Astrocyte of the spinal cord (primary cell): ENCODE data around the gene CNNM2.

Source experiments
- DNase-seq: peaks from one replicate; pipeline ENCODE4 v3.0.0; 2011; ENCODE audit warnings: low read depth, low spot score
- H3K4me3 ChIP-seq: 2 replicates; pipeline ENCODE4 v1.5.1; 2011; ENCODE audit warnings: low read depth, mild to moderate bottlenecking, low read length, moderate library complexity
- in situ Hi-C: cut with HindIII; loops from 2 replicates; pipeline ENCODE4 v1.10.0; 2017; ENCODE audit warnings: low sequenced_read_pairs
- TF ChIP-seq, protein P1 (sequence below): IDR thresholded peaks from 2 replicates; pipeline ENCODE4 v1.5.1; 2012; ENCODE audit warnings: low read depth, mild to moderate bottlenecking, low read length, inconsistent platforms

Gene CNNM2

GRCh38 chr10:103079946-103080345 lies 161.9 kb downstream of the CNNM2 start:
- TF ChIP-seq, protein P1, sequence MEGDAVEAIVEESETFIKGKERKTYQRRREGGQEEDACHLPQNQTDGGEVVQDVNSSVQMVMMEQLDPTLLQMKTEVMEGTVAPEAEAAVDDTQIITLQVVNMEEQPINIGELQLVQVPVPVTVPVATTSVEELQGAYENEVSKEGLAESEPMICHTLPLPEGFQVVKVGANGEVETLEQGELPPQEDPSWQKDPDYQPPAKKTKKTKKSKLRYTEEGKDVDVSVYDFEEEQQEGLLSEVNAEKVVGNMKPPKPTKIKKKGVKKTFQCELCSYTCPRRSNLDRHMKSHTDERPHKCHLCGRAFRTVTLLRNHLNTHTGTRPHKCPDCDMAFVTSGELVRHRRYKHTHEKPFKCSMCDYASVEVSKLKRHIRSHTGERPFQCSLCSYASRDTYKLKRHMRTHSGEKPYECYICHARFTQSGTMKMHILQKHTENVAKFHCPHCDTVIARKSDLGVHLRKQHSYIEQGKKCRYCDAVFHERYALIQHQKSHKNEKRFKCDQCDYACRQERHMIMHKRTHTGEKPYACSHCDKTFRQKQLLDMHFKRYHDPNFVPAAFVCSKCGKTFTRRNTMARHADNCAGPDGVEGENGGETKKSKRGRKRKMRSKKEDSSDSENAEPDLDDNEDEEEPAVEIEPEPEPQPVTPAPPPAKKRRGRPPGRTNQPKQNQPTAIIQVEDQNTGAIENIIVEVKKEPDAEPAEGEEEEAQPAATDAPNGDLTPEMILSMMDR, result no peak

DNA sequence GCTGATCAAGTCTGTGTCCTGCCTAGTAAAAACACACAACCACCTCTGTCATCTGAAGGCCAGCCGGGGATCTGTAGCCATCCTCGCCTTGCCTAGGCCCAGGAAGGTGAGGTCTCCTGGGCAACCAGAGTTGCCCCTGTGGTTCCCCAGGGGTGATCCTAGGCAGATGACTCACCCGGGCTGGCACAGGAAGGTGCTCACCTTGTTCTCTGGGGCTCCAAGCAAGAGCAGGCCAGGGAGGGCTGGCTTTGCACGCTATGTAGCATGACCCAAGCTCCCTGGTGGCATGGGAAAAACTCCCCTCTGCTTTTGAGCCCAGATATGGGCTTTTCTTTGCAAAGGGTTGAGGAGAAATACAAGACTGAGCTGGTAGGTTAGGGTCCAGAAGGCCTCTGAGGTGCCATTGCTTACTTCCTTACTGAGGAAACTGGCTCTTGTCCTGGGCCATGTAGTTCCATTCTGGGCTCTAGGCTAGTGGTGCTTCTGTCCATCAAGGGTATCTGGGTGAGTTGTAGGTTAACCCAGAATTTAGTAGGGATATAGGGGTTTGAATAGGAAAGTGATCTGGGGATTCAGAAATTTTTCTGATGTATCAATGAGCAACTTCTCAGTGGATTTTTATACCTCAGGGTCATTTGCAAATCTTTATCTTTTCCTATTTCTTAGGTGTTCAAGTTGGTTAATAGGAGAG lies 162.9 kb downstream of the CNNM2 start:
- no peak overlapping the region for H3K4me3 ChIP-seq
- TF ChIP-seq, protein P1, result no peak
- in situ Hi-C loops, result no loop called here
- DNase-seq, result no peak

More at GRCh38 chr10:103079946-103080345, 161.9 kb downstream of the CNNM2 start:
- no peak overlapping the region for H3K4me3 ChIP-seq
- DNase-seq, result no peak
- in situ Hi-C loops, result no loop called here

DNA sequence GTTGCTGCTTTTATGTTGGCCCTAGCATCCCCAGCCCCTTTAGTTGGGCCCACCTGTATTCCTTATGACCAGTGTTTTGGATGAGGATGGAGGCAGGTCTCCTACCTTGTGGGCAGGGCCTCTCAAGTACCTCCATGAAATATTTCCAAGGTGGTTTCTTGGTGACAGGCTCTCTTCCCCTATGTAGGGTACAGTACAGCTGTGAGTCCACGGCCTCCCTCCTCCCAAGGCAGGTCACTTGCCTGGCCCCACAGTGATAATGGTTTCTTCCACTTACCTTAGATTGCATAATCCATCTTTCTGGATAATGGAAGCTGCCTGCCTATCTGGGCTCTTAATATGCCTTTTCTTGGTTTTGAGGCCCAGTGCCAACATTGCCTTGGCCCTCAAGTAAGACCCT lies 164.6 kb downstream of the CNNM2 start:
- no peak overlapping the region for H3K4me3 ChIP-seq
- TF ChIP-seq, protein P1, result no peak
- in situ Hi-C loops, result no loop called here
- no peak for DNase-seq

DNA sequence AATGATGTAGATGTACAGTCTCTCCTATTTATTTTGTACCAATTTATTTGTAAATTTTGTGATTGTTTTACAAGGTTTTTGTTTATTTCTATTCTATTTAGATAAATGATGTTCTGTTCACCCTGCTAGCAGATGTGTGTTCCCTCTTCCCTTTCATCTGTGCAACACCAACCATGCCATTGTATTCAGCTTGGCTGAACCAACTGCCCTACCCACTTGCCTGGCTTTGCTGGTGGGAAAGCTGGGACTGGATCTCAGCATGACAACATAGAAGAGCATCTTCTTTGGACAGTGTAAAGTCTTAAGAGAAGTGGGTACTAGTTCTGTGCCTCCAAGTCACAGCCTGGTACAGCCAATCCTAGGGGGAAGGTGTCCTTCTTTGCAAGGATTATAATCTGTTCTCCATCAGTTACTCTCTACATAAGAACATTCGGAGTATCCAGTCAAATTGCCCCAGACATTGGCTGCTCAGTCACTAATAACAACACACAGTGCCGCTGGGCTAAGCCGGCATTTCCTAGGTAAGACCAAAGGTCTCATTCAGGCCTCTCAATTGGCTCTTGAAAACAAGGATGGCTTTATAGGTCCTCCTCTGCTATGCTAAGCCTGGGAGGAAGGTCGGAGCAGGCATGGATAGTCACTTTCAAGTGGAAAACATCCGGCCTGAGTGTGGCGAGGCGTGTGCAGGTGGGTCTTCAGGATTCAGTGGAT lies 165.3 kb downstream of the CNNM2 start:
- TF ChIP-seq, protein P1, result no peak
- DNase-seq, result no peak
- no peak overlapping the region for H3K4me3 ChIP-seq
- in situ Hi-C loops, result no loop called here

DNA sequence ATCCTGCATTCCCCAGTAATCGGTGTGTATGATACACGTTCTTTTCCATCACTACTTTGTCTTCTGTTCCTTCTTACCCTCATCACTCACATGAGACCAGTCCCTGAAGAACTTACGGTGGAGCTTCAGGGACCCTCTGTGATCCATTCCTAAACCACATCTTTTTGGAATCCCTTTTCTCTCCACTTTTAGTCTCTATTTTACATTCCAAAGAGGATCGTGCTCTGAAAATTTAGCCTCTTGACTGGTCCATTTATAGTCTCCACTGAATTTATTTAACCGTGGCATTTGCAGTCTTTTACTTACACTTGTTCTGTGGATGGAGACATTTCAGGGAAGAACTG lies 165.9 kb downstream of the CNNM2 start:
- TF ChIP-seq, protein P1, result no peak
- H3K4me3 ChIP-seq, result no peak overlapping the region
- no peak for DNase-seq
- in situ Hi-C loops, result no loop called here

DNA sequence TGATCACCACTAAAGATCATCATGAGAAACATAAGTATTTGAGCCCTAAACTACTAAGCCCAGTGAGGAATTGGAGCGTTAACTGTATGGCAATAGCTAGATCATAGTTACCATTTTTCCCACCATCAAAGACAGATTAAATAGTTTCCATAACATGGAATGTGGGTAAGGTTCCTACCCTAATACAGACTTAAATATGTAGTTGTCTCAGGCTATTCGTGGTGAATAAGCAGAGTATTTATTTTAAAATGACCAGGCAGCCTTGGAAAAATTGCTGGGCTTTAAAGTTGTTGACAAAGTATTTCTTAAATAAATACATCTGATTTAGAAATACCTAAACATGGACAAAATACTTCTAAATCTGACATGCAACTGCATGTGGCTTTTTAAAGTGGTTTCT lies 168.2 kb downstream of the CNNM2 start:
- no peak overlapping the region for H3K4me3 ChIP-seq
- TF ChIP-seq, protein P1, result no peak
- no peak for DNase-seq
- in situ Hi-C loops, result no loop called here
